Astrocyte (in vitro differentiated cells and primary cell): ENCODE results near the gene MDM2.

Experiments used
- CTCF ChIP-seq: IDR thresholded peaks from 2 replicates; pipeline ENCODE4 v1.5.1; 2011; ENCODE audit warnings: low read depth, mild to moderate bottlenecking, inconsistent platforms, low read length, moderate library complexity; ENCODE audit not compliant: insufficient read depth
- EZH2 ChIP-seq: IDR thresholded peaks from 2 replicates; pipeline ENCODE4 v1.6.1; 2012; ENCODE audit warnings: mild to moderate bottlenecking, low read length, inconsistent platforms; ENCODE audit not compliant: insufficient read depth

DNA sequence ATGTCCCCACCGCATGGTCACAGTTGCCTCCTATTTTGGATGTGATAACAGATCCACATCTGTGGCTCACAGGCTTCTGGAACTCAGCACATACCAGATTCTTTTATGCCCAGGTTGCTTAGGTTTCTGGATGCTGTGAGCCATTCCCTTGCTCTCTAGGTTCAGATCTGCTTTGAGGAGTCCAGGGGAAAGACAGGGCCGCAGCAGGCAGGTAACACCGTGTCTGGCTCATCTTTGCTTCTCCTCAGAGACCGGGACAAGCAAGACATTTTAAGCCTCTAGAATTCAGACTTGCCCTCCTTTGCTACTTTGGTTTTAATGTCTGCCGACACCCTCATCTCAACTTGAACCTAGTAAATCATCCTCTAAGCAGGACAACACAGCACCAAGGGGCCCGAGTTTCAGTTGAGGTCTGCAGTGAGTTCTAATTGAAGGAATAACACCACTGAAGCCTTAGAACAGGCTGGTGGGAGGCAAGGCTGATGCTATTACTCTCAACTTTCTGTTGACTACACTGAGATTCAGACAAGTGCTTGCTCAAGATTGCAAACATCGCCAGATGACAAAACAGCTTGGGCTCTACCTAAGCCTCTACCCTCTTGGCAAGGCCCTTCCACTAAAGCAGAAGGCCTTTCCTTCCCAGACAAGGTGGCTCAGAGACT lies 55.3 kb downstream of the MDM2 start:
- no peak for TF ChIP-seq CTCF
- TF ChIP-seq EZH2, result no peak
